GM18867 (cell line): ENCODE measurements around the gene FUT3.

Experiments
- ATAC-seq: cut with Tn5 transposase; IDR thresholded peaks from one replicate; pipeline ENCODE4 v1.9.1; 2021; ENCODE audit warnings: mild to moderate bottlenecking, moderate library complexity; ENCODE audit not compliant: unreplicated experiment

The FUT3 gene

GRCh38 chr19:5804516-5805461 is 46.5 kb downstream of the FUT3 start, which contains the start of gene NRTN:
Gene NRTN, plus strand, starts transcription at chr19:5805067. Its CDS starts 19,099 bp downstream, at chr19:5824166.
- no peak for ATAC-seq

DNA sequence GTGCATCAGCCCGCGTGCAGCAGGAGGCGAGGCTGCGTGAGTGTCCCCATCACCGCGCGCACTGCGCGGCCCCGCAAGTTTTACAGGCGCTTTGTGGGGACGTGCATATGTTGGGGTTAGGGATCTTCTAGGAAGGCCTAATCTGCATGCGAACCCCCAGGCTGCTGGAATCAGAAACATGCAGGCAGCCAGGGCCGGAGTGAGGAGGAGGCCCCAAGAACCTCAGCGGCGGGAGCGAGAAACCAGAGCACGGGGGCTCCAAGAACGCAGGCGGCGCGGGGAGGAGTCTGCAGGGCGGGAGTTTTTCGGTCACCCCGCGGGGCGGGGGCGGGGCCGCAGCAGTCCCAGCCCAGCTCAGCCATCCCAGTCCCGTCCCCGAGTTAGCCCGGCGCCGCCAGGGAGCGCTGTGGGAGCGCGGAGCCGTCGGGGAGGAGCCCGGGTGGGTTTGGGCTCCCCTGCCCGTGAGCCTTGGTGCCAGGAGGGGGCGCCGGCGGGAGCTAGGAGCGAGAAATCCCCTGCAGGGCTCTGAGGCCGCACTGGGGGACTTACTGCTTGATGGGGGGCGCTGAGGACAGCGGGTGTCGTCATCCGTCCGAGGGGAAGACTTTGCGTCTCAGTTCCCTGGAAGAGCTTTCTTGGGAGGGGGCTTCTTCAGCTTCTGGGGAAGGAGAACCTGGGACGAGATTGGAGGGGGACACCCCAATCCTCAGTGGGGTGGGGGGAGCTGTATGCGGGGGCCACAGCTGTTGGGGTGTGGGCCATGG is 47.3 kb downstream of the FUT3 start:
- ATAC-seq, result peak; percentile 78

GRCh38 chr19:5803441-5803751 is 47.9 kb downstream of the FUT3 start:
- ATAC-seq, result no peak

DNA sequence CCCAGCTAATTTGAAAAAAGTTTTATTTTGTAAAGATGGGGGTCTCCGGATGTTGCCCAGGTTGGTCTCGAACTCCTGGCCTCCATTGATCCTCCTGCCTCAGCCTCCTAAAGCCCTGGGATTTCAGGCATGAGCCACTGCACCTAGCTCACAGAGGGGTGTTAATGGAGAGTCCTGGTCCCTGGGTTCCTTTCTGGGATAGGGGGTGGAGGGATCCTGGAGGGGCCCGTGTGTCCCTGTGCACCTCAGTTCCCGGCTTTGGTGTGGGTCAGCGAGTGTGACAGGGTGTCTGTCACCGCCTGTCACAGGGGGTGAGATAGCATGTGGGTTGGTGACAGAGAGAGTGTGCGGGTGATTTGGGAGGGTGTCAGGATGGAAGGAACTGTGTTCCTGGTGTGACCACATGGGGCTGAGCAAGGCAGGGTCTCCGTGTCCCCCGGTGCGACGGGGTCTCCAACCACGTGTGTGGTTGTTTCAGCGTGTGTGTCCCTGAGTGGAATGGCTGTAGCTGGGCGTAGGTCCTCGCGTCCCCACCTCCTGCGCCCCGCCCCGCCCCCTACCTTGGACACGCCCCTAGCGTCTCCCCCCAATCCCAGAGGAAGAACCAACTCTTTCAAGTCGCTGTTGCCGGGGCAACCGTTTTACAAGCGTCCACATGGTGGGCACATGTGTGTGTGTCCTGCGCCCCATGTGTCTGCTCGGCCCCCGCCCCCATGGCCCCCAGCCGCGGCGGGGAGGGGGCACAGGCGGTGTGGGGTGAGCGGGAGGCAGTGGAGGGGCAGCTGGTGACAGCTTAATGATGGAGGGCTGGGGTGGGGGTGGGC is 49.2 kb downstream of the FUT3 start:
- no peak for ATAC-seq

DNA sequence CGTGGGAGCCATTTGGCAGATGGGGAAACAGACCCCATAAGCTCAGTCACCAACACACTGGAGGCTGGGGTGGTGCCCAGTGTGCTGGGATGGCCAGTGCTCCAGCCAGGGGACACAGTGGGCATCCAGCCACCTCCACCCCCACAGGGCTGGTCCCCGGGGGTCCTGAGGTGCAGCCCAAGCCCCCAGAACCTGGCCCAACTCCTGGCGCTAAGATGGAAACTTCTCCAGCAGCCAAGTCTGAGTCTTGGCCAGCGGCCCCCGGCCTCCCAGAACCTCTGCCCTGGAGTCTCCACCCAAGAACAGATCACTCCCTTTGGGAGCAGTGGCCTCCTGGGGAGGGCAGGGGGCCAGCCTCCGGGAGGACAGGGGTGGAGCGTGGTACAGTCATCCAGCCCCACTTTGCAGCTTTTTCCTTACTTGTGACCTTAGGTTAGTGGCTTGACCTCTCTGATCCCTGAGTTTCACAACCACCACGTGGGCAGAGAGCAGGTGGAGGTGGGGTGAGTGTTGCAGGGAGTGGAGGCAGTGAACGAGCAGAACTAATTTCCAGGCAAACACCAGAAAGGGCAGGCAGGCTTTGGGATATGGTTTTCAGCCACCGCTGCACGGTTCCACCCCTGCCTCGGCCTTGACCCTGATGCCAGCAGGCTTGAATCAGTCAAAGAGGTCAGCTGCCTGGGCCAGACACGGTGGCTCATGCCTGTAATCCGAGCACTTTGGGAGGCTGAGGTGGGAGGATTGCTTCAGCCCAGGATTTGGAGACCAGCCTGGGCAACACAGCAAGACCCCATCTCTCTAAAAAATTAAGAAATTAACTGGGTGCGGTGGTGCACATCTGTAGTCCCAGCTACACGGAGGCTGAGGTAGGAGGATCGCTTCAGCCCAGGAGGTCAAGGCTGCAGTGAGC is 50.6 kb downstream of the FUT3 start:
- ATAC-seq, result no peak

GRCh38 chr19:5799247-5800241 is 51.7 kb downstream of the FUT3 start:
- no peak for ATAC-seq

- no peak for ATAC-seq
Measured at GRCh38 chr19:5798244-5798643, 53.0 kb downstream of the FUT3 start.

DNA sequence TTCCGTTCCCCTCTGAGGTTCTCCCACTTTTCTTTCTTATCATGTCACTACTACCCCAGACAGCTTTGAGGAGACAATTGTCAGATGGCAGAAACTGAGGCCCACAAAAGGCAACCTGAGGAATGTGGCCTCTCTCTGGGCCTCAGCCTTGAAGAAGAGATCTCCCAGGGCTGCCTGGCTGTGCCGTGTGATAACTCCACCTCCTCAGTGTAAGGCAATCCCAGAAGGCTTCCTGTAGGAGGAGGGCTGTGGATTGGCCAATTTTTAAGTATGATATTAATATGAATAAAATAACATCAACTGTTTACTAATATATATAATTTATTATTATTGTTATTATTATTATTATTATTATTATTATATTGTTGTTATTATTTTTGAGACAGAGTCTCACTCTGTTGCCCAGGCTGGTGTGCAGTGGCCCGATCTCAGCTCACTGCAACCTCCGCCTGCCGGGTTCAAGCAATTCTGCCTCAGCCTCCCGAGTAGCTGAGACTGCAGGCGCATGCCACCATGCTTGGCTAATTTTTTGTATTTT is 55.8 kb downstream of the FUT3 start:
- no peak for ATAC-seq

DNA sequence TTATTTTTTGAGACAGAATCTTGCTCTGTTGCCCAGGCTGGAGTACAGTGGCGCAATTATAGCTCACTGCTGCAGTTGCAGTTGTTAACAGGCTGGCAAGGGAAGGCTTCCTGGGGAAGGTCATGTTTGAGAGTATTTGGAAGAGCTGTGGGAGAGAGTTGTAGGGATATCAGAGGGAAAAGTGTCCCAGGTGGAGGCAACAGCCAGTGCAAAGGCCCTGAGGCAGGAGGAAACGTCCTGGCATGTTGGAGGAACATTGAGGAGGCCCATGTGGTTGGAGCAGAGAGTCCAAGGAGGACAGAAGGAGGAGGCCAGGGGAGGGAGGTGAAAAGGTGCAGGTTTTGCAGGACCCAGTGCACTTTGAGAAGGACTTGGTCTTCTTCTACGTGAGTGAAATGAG is 58.1 kb downstream of the FUT3 start:
- ATAC-seq, result no peak
